Measurements from ENCODE around the gene PEAR1.

Gene PEAR1

DNA sequence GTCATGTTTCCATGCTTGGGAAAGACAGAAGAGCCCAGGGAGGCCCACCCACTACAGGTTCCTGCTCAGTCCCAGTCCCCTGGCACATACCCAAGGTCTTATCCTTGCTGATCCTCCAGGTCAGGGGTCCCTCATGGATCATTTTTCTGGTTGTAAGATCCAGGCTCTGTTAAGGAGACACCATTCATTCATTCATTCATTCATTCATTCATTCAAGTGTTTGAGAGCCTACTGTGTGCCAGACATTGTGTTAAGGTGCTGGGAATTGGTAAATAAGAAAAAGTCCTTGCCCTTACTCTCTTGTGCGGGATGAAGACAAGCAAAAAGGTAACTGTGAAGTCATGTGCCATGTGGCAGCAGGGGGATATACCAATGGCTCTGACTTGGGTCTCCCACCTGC lies 50.8 kb downstream of the PEAR1 start:
- TF ChIP-seq, protein P1, sequence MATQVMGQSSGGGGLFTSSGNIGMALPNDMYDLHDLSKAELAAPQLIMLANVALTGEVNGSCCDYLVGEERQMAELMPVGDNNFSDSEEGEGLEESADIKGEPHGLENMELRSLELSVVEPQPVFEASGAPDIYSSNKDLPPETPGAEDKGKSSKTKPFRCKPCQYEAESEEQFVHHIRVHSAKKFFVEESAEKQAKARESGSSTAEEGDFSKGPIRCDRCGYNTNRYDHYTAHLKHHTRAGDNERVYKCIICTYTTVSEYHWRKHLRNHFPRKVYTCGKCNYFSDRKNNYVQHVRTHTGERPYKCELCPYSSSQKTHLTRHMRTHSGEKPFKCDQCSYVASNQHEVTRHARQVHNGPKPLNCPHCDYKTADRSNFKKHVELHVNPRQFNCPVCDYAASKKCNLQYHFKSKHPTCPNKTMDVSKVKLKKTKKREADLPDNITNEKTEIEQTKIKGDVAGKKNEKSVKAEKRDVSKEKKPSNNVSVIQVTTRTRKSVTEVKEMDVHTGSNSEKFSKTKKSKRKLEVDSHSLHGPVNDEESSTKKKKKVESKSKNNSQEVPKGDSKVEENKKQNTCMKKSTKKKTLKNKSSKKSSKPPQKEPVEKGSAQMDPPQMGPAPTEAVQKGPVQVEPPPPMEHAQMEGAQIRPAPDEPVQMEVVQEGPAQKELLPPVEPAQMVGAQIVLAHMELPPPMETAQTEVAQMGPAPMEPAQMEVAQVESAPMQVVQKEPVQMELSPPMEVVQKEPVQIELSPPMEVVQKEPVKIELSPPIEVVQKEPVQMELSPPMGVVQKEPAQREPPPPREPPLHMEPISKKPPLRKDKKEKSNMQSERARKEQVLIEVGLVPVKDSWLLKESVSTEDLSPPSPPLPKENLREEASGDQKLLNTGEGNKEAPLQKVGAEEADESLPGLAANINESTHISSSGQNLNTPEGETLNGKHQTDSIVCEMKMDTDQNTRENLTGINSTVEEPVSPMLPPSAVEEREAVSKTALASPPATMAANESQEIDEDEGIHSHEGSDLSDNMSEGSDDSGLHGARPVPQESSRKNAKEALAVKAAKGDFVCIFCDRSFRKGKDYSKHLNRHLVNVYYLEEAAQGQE (IDR thresholded peaks at IDR 0.05; ENCODE audit: low read depth): no peak
- no peak for TF ChIP-seq FOXM1 (IDR thresholded peaks at IDR 0.05; ENCODE audit: borderline replicate concordance, low read depth)
- TF ChIP-seq NFIC (IDR thresholded peaks at IDR 0.05): no peak
- no peak for TF ChIP-seq TCF12 (IDR thresholded peaks at IDR 0.05; ENCODE audit: low read depth)
- no peak for TF ChIP-seq YY1 (IDR thresholded peaks at IDR 0.05; ENCODE audit: low read depth)
- no peak for TF ChIP-seq RAD21 (IDR thresholded peaks at IDR 0.05; ENCODE audit: low read depth)
- no peak for TF ChIP-seq ZBTB7A (IDR thresholded peaks at IDR 0.05; ENCODE audit: low read depth)
- TF ChIP-seq EP300 (IDR thresholded peaks at IDR 0.05; ENCODE audit: borderline replicate concordance): no peak
- no peak for TF ChIP-seq USF1 (IDR thresholded peaks at IDR 0.05)
- TF ChIP-seq MAX (IDR thresholded peaks at IDR 0.05): no peak
- TF ChIP-seq TAF1 (IDR thresholded peaks at IDR 0.05; ENCODE audit: low read depth): no peak

DNA sequence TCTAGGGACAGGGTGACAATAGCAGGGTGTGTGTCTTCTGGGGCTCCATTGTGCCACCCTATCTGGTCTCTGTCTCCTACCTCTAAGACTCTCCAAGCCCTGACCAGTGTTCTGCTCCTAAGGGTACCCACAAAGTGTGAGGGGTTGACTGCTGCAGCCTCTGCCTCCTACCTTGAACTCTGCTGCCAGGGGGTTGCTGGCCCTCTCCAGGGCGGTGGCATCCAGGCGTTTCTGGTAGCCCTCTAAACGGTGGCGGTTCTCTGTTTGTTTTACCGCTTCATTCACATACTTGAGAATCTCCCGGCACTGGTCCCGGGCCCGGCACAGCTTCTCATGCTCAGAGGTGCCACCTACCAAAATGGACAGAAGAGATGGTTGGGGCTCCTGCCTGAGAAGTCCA lies 51.3 kb downstream of the PEAR1 start:
- TF ChIP-seq NFIC (IDR thresholded peaks at IDR 0.05) (no peak), ZBTB7A (IDR thresholded peaks at IDR 0.05; ENCODE audit: low read depth) (no peak), CREB1 (IDR thresholded peaks at IDR 0.05; ENCODE audit: low read depth) (no peak), CEBPB (IDR thresholded peaks at IDR 0.05) (no peak), TAF1 (IDR thresholded peaks at IDR 0.05; ENCODE audit: low read depth) (no peak), TEAD4 (IDR thresholded peaks at IDR 0.05) (no peak), RAD21 (IDR thresholded peaks at IDR 0.05; ENCODE audit: low read depth) (no peak), FOXM1 (IDR thresholded peaks at IDR 0.05; ENCODE audit: borderline replicate concordance, low read depth) (no peak), USF1 (IDR thresholded peaks at IDR 0.05) (no peak), TCF12 (IDR thresholded peaks at IDR 0.05; ENCODE audit: low read depth) (no peak), EGR1 (IDR thresholded peaks at IDR 0.05) (no peak), MAX (IDR thresholded peaks at IDR 0.05) (no peak), EP300 (IDR thresholded peaks at IDR 0.05; ENCODE audit: borderline replicate concordance) (no peak), YY1 (IDR thresholded peaks at IDR 0.05; ENCODE audit: low read depth) (no peak)
- TF ChIP-seq, protein P1 (IDR thresholded peaks at IDR 0.05; ENCODE audit: low read depth): no peak

DNA sequence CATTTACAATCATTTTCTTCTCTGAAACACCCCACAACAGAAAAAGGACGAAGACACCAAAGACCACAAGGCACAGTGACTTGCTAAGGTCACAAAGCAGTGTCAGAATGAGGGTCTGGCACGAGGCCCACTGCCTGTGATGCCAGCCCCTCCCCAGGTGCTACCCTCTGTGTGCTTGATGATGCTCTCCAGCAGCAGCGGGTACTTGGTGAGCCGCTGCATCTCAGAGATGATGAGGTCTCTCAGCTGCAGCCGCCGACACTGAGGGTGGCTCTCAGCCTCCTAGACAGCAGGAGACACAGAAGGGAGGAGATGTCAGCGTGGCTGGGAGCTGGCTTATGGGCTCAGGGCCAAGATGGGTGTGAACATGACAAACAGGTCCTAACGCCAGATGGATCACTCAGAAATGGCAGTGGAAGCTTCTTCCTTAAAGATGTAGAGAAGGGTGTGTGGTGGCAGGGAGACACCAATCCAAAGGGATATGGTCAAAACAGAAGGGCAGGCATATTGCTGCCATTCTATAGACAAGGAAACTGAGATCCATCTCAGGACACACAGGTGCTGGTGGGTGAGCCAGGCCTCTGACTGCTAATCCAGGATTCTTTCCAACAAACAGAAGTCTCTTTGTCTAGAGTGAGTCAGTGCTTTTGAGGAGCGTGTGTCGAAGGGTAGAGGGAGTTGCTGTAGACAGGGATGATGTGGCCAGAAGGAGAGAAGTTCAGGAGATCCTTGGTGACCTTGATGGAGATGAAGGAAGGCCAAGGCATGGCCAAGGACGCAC lies 52.6 kb downstream of the PEAR1 start:
- TF ChIP-seq MAX (IDR thresholded peaks at IDR 0.05) (no peak), NFIC (IDR thresholded peaks at IDR 0.05) (0 out of 2 replicates have a peak, but pooled peaks have one; percentile 14)

DNA sequence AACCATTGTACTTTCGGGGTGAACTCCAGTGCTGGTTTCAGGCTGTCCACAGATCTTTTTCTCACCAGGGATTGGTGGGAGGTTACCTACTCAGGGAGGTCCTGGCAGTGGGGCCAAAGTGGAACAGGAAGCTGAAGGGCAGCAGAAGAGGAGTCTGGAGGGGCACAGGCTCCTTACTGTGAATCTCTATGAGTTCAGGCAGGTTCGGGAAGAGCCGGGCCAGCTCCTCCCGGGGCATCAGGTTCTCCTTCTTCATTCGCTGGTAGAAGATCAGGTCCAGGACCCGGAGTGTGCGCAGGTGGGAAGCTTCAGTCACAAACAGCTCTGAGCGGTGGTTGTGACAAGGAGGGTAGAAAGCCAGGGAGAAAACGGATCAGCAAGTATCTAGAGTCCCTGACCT lies 53.6 kb downstream of the PEAR1 start:
- TF ChIP-seq TAF1 (IDR thresholded peaks at IDR 0.05; ENCODE audit: low read depth): no peak
- no peak for TF ChIP-seq TCF12 (IDR thresholded peaks at IDR 0.05; ENCODE audit: low read depth)
- TF ChIP-seq NFIC (IDR thresholded peaks at IDR 0.05): no peak
- no peak for TF ChIP-seq EGR1 (IDR thresholded peaks at IDR 0.05)
- TF ChIP-seq YY1 (IDR thresholded peaks at IDR 0.05; ENCODE audit: low read depth): no peak
- TF ChIP-seq USF1 (IDR thresholded peaks at IDR 0.05): no peak
- no peak for TF ChIP-seq MAX (IDR thresholded peaks at IDR 0.05)
- TF ChIP-seq TEAD4 (IDR thresholded peaks at IDR 0.05): no peak
- TF ChIP-seq, protein P1 (IDR thresholded peaks at IDR 0.05; ENCODE audit: low read depth): no peak
- no peak for TF ChIP-seq ZBTB7A (IDR thresholded peaks at IDR 0.05; ENCODE audit: low read depth)
- TF ChIP-seq RAD21 (IDR thresholded peaks at IDR 0.05; ENCODE audit: low read depth): no peak
- no peak for TF ChIP-seq EP300 (IDR thresholded peaks at IDR 0.05; ENCODE audit: borderline replicate concordance)
- no peak for TF ChIP-seq CREB1 (IDR thresholded peaks at IDR 0.05; ENCODE audit: low read depth)
- TF ChIP-seq FOXM1 (IDR thresholded peaks at IDR 0.05; ENCODE audit: borderline replicate concordance, low read depth): no peak
- TF ChIP-seq CEBPB (IDR thresholded peaks at IDR 0.05): no peak
